Measurements from ENCODE around the gene DLGAP1. TPM values are rescaled to one million over a fixed set of nuclear protein-coding genes. Genes with fewer than 3 reads are reported as not detected.

The DLGAP1 gene
- total RNA-seq, 1 experiment from 2014 or later: 0.39 TPM

- no peak for DNase-seq (ENCODE audit: low read depth, low spot score)
- CTCF ChIA-PET: no interaction called here
- RAD21 ChIA-PET (ENCODE audit: low non-redundant PET in 1 of 2, low total read pairs in 2 of 2, uncharacterized antibody in 2 of 2, unreplicated experiment in 2 of 2): no interaction called here
- intact Hi-C loops (cut with micrococcal nuclease): loop anchor here (5.0 kb wide), 1 partner anchor 33 kb away; no protein-coding TSS in a partner anchor
- Histone ChIP-seq H3K27ac (ENCODE audit: low read depth, low read length) (no peak overlapping the region), H3K4me2 (ENCODE audit: low read length) (no peak overlapping the region), H3K9me2 (ENCODE audit: insufficient read depth) (no peaks in the 10 kb centered on the region), H3K79me2 (ENCODE audit: insufficient read depth, low read length) (no peaks in the 10 kb centered on the region), H4K20me1 (ENCODE audit: insufficient read depth) (no peaks in the 10 kb centered on the region), H3K4me1 (ENCODE audit: control insufficient read depth in 1 of 2, insufficient read depth in 2 of 2, low read length in 2 of 2) (no peaks in the 10 kb centered on the region), H3K4me3 (replicated peaks in 1 of 2; ENCODE audit: low read depth in 1 of 2, low read length in 2 of 2) (no peak overlapping the region), H3K9me3 (ENCODE audit: control insufficient read depth in 1 of 2, insufficient read depth in 1 of 2, low read depth in 1 of 2, low read length in 2 of 2) (no peaks in the 10 kb centered on the region; a peak in 1 of 4 replicates), H3K36me3 (ENCODE audit: control insufficient read depth in 1 of 2, insufficient read depth in 2 of 2, low read length in 2 of 2) (no peaks in the 10 kb centered on the region), H3K27me3 (ENCODE audit: insufficient read depth, low read length) (no peaks in the 10 kb centered on the region), H3K9ac (ENCODE audit: low read length) (no peak overlapping the region), H2AFZ (ENCODE audit: low read depth, low read length, poor library complexity, severe bottlenecking) (no peak overlapping the region)
- POLR2A ChIA-PET: no interaction called here
- no peak for TF ChIP-seq SRF (IDR thresholded peaks at IDR 0.05; ENCODE audit: low read depth)
- no peak for TF ChIP-seq REST (IDR thresholded peaks at IDR 0.05; ENCODE audit: low read depth)
- no peak for TF ChIP-seq EZH2phosphoT487 (IDR thresholded peaks at IDR 0.05; ENCODE audit: borderline replicate concordance)
- TF ChIP-seq ZNF274 (IDR thresholded peaks at IDR 0.05; ENCODE audit: low read depth, low read length): no peak
- TF ChIP-seq FOSL1 (IDR thresholded peaks at IDR 0.05; ENCODE audit: low read depth): no peak
- no peak for TF ChIP-seq JUND (IDR thresholded peaks at IDR 0.05)
- TF ChIP-seq CEBPB (IDR thresholded peaks at IDR 0.05; ENCODE audit: low read depth): no peak
- no peak for ATAC-seq
- BruUV-seq (replicated peaks): no TSS peak
Measured at GRCh38 chr18:3529601-3530000, 925.5 kb downstream of the DLGAP1 start.

- H4K20me1 ChIP-seq (ENCODE audit: insufficient read depth): no peaks in the 10 kb centered on the region
- no peaks in the 10 kb centered on the region for H3K4me1 ChIP-seq (ENCODE audit: control insufficient read depth in 1 of 2, insufficient read depth in 2 of 2, low read length in 2 of 2)
- BruUV-seq (replicated peaks): no TSS peak
- H3K9me3 ChIP-seq (ENCODE audit: control insufficient read depth in 1 of 2, insufficient read depth in 1 of 2, low read depth in 1 of 2, low read length in 2 of 2): no peaks in the 10 kb centered on the region; a peak in 1 of 4 replicates
- ChIA-PET CTCF (no interaction called here), POLR2A (no interaction called here), RAD21 (ENCODE audit: low non-redundant PET in 1 of 2, low total read pairs in 2 of 2, uncharacterized antibody in 2 of 2, unreplicated experiment in 2 of 2) (no interaction called here)
- H3K27ac ChIP-seq (ENCODE audit: low read depth, low read length): no peak overlapping the region
- H3K4me3 ChIP-seq (replicated peaks in 1 of 2; ENCODE audit: low read depth in 1 of 2, low read length in 2 of 2): no peak overlapping the region
- no peaks in the 10 kb centered on the region for H3K27me3 ChIP-seq (ENCODE audit: insufficient read depth, low read length)
- H3K9me2 ChIP-seq (ENCODE audit: insufficient read depth): no peaks in the 10 kb centered on the region
- no peak for ATAC-seq
- H2AFZ ChIP-seq (ENCODE audit: low read depth, low read length, poor library complexity, severe bottlenecking): no peak overlapping the region
- intact Hi-C loops (cut with micrococcal nuclease): loop anchor here (5.0 kb wide), 1 partner anchor 33 kb away; no protein-coding TSS in a partner anchor
- H3K9ac ChIP-seq (ENCODE audit: low read length): no peak overlapping the region
- no peaks in the 10 kb centered on the region for H3K36me3 ChIP-seq (ENCODE audit: control insufficient read depth in 1 of 2, insufficient read depth in 2 of 2, low read length in 2 of 2)
- no peaks in the 10 kb centered on the region for H3K79me2 ChIP-seq (ENCODE audit: insufficient read depth, low read length)
- H3K4me2 ChIP-seq (ENCODE audit: low read length): no peak overlapping the region
- DNase-seq (ENCODE audit: low read depth, low spot score): no peak
- no peak for TF ChIP-seq POLR2AphosphoS5 (IDR thresholded peaks at IDR 0.05; ENCODE audit: low read depth, low read length)
- TF ChIP-seq MAX (IDR thresholded peaks at IDR 0.05): no peak
- no peak for TF ChIP-seq EZH2phosphoT487 (IDR thresholded peaks at IDR 0.05; ENCODE audit: borderline replicate concordance)
- TF ChIP-seq EZH2 (IDR thresholded peaks at IDR 0.05): no peak
- TF ChIP-seq RAD21 (IDR thresholded peaks at IDR 0.05; ENCODE audit: low read depth): no peak
- no peak for TF ChIP-seq ATF3 (IDR thresholded peaks at IDR 0.05)
- no peak for TF ChIP-seq SRF (IDR thresholded peaks at IDR 0.05; ENCODE audit: low read depth)
- no peak for TF ChIP-seq CEBPB (IDR thresholded peaks at IDR 0.05; ENCODE audit: low read depth)
- no peak for TF ChIP-seq REST (IDR thresholded peaks at IDR 0.05; ENCODE audit: low read depth)
Measured at GRCh38 chr18:3529077-3529476, 926.0 kb downstream of the DLGAP1 start.

Measured in HCT116 (cell line).